Activated T-helper 1 cell treated with anti-CD3 and anti-CD28 coated beads, Interleukin-12 subunit alpha, Interleukin-12 subunit beta, Interleukin-2, Interleukin-4 antibody, amounts not matched to agents 30 ng/mL and 10 ng/mL and 1 ng/mL, durations not matched to agents 14 hours and 24 hours and 36 hours (primary cell): ENCODE data around the gene CMC4. TPM values are rescaled to one million over a fixed set of nuclear protein-coding genes. Genes with fewer than 3 reads are reported as not detected.

Experiments used
- DNase-seq: peaks from one replicate; pipeline ENCODE4 v3.0.0; 2021; ENCODE audit warnings: low spot score
- H3K27ac Mint-ChIP-seq: one replicate; pipeline ENCODE4 v1.8.0; 2021; ENCODE audit warnings: mild to moderate bottlenecking, mixed read lengths
- H3K27me3 Mint-ChIP-seq: one replicate; pipeline ENCODE4 v1.8.0; 2022; ENCODE audit warnings: mild to moderate bottlenecking, moderate library complexity, mixed read lengths; ENCODE audit not compliant: insufficient read depth
- H3K36me3 Mint-ChIP-seq: one replicate; pipeline ENCODE4 v1.8.0; 2021; ENCODE audit warnings: low read depth, mixed read lengths
- H3K4me1 Mint-ChIP-seq: one replicate; pipeline ENCODE4 v1.8.0; 2021; ENCODE audit warnings: low read depth, mixed read lengths
- H3K4me3 Mint-ChIP-seq: one replicate; pipeline ENCODE4 v1.8.0; 2021; ENCODE audit warnings: mild to moderate bottlenecking, moderate library complexity, mixed read lengths
- H3K9me3 Mint-ChIP-seq: one replicate; pipeline ENCODE4 v1.8.0; 2021; ENCODE audit warnings: mixed read lengths
- intact Hi-C: fragments of 100-400 bp; cut with micrococcal nuclease; formaldehyde crosslinking; loops from one replicate; pipeline ENCODE4 v1.15.1; 2024
- total RNA-seq: library from RNA; stranded (reverse); gene quantifications from 2 replicates; pipeline ENCODE4 v1.2.3, GENCODE V29; 2022

Gene CMC4
- total RNA-seq, 1 donor from 2014 or later, result 1.3 TPM

- Mint-ChIP-seq H3K4me3 (no peak overlapping the region), H3K9me3 (no peaks in the 10 kb centered on the region), H3K27me3 (peaks cover 22% of the 10 kb centered on the region), H3K36me3 (no peaks in the 10 kb centered on the region), H3K4me1 (no peaks in the 10 kb centered on the region), H3K27ac (no peak overlapping the region)
- no peak for DNase-seq
- intact Hi-C loops, result no loop called here
Observed at GRCh38 chrX:155020591-155020990, 50.3 kb downstream of the CMC4 start.

Other genes with a start within 250 kb of the CMC4 start
- not detected in 2 replicates for gene SMIM9, start 236.5 kb downstream of the CMC4 start, total RNA-seq
- gene F8A1, start 184.8 kb downstream of the CMC4 start, total RNA-seq, result 23.6 and 24.1 TPM in 2 replicates
- gene F8, start 48.4 kb downstream of the CMC4 start, total RNA-seq, result 2.7 and 2.9 TPM in 2 replicates
- gene FUNDC2, start 44.3 kb downstream of the CMC4 start, total RNA-seq, result 74.1 and 79.1 TPM in 2 replicates
- 9.1 and 12.7 TPM in 2 replicates for gene MTCP1, start within 50 bp of the CMC4 start, total RNA-seq
- 28.9 and 30.5 TPM in 2 replicates for gene BRCC3, start 372 bp upstream of the CMC4 start, total RNA-seq
- 73.0 and 74.6 TPM in 2 replicates for gene VBP1, start 145.3 kb upstream of the CMC4 start, total RNA-seq
- 11.4 and 12.5 TPM in 2 replicates for gene RAB39B, start 193.4 kb upstream of the CMC4 start, total RNA-seq